ENCODE data around the gene DOCK2.

The DOCK2 gene

GRCh38 chr5:169973056-169973455 is 336.0 kb downstream of the DOCK2 start:
- no peak overlapping the region for H3K4me3 ChIP-seq (ENCODE audit: low read depth, low read length)
- TF ChIP-seq CTCF (IDR thresholded peaks at IDR 0.05; ENCODE audit: low read depth, low read length), result no peak

GRCh38 chr5:169974121-169974770 is 337.2 kb downstream of the DOCK2 start:
- no peak overlapping the region for H3K4me3 ChIP-seq (ENCODE audit: low read depth, low read length)
- TF ChIP-seq CTCF (IDR thresholded peaks at IDR 0.05; ENCODE audit: low read depth, low read length), result no peak

- peak overlapping the region; percentile 71 for H3K4me3 ChIP-seq (ENCODE audit: low read depth, low read length)
- TF ChIP-seq CTCF (IDR thresholded peaks at IDR 0.05; ENCODE audit: low read depth, low read length), result no peak
Measured at GRCh38 chr5:169978714-169979113, 341.6 kb downstream of the DOCK2 start.

GRCh38 chr5:169979871-169980270 is 342.8 kb downstream of the DOCK2 start:
- TF ChIP-seq CTCF (IDR thresholded peaks at IDR 0.05; ENCODE audit: low read depth, low read length), result no peak
- H3K4me3 ChIP-seq (ENCODE audit: low read depth, low read length), result peak overlapping the region; percentile 71

GRCh38 chr5:169980418-169981053 is 343.5 kb downstream of the DOCK2 start, which contains the start of gene INSYN2B:
Gene INSYN2B, minus strand, starts transcription at chr5:169980495. Its CDS starts 96,597 bp downstream, at chr5:169883898.
- H3K4me3 ChIP-seq (ENCODE audit: low read depth, low read length), result peak within 1 kb of the TSS; percentile 71
- peak; percentile 77 for TF ChIP-seq CTCF (IDR thresholded peaks at IDR 0.05; ENCODE audit: low read depth, low read length)

- no peak for TF ChIP-seq CTCF (IDR thresholded peaks at IDR 0.05; ENCODE audit: low read depth, low read length)
- no peak overlapping the region for H3K4me3 ChIP-seq (ENCODE audit: low read depth, low read length)
Measured at GRCh38 chr5:169988206-169988605, 351.1 kb downstream of the DOCK2 start.

- TF ChIP-seq CTCF (IDR thresholded peaks at IDR 0.05; ENCODE audit: low read depth, low read length), result no peak
- no peak overlapping the region for H3K4me3 ChIP-seq (ENCODE audit: low read depth, low read length)
Measured at GRCh38 chr5:169988947-169989346, 351.9 kb downstream of the DOCK2 start.
